Measurements from ENCODE around the gene FLOT1. TPM values are rescaled to one million over a fixed set of nuclear protein-coding genes. Genes with fewer than 3 reads are reported as not detected.
A peak's percentile ranks its signal among the peaks of the same experiment; 100 is the strongest.

FLOT1 gene
- total and polyA plus RNA-seq, 2 of the 13 experiments (the other 11 are each of a cell fraction or from before 2014, with no cell fraction given): 82.3 to 130 TPM

DNA sequence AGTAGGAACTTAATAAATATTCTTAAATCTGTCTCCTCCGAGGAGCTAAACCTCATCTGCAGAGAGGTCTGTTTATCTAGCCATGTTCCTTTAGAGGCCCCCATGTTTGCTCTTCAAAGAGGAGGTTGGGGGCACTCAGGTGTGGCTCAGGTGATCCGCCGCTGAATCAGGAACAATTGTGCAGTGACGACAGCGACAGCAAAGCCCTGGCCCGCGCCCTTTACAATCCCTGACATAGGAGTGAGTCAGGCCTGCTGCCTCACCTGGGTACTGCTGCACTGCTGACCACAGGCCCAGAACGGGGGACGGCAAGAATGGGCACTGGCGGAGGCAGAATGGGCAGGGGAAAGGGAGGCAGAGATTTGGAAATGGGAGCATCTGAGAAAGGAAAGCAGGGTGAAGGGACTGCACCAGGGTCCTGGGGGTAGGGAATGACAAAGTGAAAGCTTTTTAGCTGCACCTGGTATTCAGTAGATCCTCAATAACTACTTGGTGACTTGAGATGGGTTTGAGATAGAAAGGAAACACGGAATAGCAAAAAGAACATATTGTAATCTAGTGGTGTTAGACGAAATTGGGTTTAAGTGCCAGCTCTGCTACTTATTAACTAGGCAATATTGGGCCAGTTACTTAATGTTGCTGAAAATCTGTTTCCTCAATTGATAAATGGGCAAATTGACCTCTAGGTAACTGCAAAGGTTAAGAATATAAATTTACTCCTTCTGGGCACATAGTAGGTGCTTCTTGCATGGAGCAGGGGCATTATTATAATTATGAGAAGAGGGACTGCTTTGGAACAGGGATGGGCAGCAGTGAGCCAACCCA lies 7.3 kb upstream of the FLOT1 start (continued):
- TF ChIP-seq, protein P1, sequence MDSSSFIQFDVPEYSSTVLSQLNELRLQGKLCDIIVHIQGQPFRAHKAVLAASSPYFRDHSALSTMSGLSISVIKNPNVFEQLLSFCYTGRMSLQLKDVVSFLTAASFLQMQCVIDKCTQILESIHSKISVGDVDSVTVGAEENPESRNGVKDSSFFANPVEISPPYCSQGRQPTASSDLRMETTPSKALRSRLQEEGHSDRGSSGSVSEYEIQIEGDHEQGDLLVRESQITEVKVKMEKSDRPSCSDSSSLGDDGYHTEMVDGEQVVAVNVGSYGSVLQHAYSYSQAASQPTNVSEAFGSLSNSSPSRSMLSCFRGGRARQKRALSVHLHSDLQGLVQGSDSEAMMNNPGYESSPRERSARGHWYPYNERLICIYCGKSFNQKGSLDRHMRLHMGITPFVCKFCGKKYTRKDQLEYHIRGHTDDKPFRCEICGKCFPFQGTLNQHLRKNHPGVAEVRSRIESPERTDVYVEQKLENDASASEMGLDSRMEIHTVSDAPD (CRISPR knock-in tag; IDR thresholded peaks at IDR 0.05): no peak
- TF ChIP-seq, protein P2, sequence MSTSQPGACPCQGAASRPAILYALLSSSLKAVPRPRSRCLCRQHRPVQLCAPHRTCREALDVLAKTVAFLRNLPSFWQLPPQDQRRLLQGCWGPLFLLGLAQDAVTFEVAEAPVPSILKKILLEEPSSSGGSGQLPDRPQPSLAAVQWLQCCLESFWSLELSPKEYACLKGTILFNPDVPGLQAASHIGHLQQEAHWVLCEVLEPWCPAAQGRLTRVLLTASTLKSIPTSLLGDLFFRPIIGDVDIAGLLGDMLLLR (CRISPR knock-in tag; IDR thresholded peaks at IDR 0.05): no peak
- TF ChIP-seq CBX2 (IDR thresholded peaks at IDR 0.05; ENCODE audit: low read depth, low read length): no peak
- TF ChIP-seq CBX2 (CRISPR knock-in tag; IDR thresholded peaks at IDR 0.05; ENCODE audit: low read depth): no peak
- TF ChIP-seq SP1 (IDR thresholded peaks at IDR 0.05): no peak
- TF ChIP-seq SP1 (CRISPR knock-in tag; IDR thresholded peaks at IDR 0.05): no peak
- no peak for TF ChIP-seq ZNF605 (CRISPR knock-in tag; IDR thresholded peaks at IDR 0.05)
- TF ChIP-seq HES4 (CRISPR knock-in tag; IDR thresholded peaks at IDR 0.05; ENCODE audit: borderline replicate concordance): no peak
- TF ChIP-seq, protein P3, sequence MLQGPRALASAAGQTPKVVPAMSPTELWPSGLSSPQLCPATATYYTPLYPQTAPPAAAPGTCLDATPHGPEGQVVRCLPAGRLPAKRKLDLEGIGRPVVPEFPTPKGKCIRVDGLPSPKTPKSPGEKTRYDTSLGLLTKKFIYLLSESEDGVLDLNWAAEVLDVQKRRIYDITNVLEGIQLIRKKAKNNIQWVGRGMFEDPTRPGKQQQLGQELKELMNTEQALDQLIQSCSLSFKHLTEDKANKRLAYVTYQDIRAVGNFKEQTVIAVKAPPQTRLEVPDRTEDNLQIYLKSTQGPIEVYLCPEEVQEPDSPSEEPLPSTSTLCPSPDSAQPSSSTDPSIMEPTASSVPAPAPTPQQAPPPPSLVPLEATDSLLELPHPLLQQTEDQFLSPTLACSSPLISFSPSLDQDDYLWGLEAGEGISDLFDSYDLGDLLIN (CRISPR knock-in tag; IDR thresholded peaks at IDR 0.05; ENCODE audit: borderline replicate concordance): no peak
- no peak for TF ChIP-seq RAD51 (IDR thresholded peaks at IDR 0.05; ENCODE audit: borderline replicate concordance)
- TF ChIP-seq HHEX (CRISPR knock-in tag; IDR thresholded peaks at IDR 0.05): no peak
- TF ChIP-seq, protein P4, sequence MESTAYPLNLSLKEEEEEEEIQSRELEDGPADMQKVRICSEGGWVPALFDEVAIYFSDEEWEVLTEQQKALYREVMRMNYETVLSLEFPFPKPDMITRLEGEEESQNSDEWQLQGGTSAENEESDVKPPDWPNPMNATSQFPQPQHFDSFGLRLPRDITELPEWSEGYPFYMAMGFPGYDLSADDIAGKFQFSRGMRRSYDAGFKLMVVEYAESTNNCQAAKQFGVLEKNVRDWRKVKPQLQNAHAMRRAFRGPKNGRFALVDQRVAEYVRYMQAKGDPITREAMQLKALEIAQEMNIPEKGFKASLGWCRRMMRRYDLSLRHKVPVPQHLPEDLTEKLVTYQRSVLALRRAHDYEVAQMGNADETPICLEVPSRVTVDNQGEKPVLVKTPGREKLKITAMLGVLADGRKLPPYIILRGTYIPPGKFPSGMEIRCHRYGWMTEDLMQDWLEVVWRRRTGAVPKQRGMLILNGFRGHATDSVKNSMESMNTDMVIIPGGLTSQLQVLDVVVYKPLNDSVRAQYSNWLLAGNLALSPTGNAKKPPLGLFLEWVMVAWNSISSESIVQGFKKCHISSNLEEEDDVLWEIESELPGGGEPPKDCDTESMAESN (CRISPR knock-in tag; conservative IDR thresholded peaks at IDR 0.05): peak; percentile 50; the same call in 1 of the 2 replicates
- TF ChIP-seq ZNF670 (CRISPR knock-in tag; IDR thresholded peaks at IDR 0.05; ENCODE audit: borderline replicate concordance): no peak
- TF ChIP-seq, protein P5, sequence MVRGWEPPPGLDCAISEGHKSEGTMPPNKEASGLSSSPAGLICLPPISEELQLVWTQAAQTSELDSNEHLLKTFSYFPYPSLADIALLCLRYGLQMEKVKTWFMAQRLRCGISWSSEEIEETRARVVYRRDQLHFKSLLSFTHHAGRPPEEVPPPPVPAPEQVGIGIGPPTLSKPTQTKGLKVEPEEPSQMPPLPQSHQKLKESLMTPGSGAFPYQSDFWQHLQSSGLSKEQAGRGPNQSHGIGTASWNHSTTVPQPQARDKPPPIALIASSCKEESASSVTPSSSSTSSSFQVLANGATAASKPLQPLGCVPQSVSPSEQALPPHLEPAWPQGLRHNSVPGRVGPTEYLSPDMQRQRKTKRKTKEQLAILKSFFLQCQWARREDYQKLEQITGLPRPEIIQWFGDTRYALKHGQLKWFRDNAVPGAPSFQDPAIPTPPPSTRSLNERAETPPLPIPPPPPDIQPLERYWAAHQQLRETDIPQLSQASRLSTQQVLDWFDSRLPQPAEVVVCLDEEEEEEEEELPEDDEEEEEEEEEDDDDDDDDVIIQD (CRISPR knock-in tag; IDR thresholded peaks at IDR 0.05; ENCODE audit: low read depth): no peak; the same call in 1 of the 2 replicates
- no peak for TF ChIP-seq ZNF816 (CRISPR knock-in tag; IDR thresholded peaks at IDR 0.05; ENCODE audit: borderline replicate concordance)
- no peak for TF ChIP-seq NR2C2 (CRISPR knock-in tag; IDR thresholded peaks at IDR 0.05; ENCODE audit: borderline replicate concordance)
- TF ChIP-seq HMGA1 (CRISPR knock-in tag; conservative IDR thresholded peaks at IDR 0.05): no peak
- no peak for TF ChIP-seq ATF7 (IDR thresholded peaks at IDR 0.05)
- no peak for TF ChIP-seq ATF7 (CRISPR knock-in tag; IDR thresholded peaks at IDR 0.05)
